GM19351 (cell line): ENCODE data around the gene TEDC2.

Experiments used
- ATAC-seq: cut with Tn5 transposase; IDR thresholded peaks from one replicate; pipeline ENCODE4 v1.9.1; 2021; ENCODE audit warnings: mild to moderate bottlenecking, moderate library complexity; ENCODE audit not compliant: unreplicated experiment

TEDC2 gene

DNA sequence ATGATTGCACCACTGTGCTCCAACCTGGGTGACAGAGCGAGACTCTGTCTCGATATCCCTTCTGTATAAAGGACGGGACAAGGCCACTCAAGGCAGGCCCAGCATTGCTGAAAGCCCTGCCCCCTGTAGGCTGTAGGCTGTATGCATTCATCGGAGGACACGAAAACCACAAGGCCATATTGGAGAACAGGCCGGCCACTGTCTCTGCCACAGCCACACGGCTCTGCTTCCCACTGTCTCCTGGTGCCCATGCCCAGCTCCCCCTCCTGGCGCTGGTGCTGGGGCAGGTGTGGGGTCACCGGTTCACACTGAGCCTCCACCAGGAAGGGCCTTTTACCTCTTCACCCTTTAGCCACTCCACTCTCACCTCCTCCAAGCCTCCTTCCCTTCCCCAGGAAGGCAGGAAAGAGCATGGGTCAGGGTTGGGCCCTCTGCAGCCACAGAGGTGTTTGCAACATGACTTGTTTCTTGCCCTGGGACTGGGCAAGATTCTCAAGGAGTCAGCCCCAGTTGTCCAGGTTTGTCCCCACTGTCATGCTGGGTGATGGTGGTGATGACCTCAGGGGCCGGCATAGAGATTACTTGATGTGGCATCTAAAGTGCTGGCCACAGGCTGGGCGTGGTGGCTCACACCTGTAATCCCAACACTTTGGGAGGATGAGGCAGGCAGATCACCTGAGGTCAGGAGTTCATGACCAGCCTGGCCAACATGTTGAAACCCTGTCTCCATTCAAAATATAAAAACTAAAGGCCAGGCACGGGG is 5.9 kb downstream of the TEDC2 start:
- ATAC-seq, result no peak

- ATAC-seq, result no peak
Measured at GRCh38 chr16:2466667-2467527, 7.0 kb downstream of the TEDC2 start.

DNA sequence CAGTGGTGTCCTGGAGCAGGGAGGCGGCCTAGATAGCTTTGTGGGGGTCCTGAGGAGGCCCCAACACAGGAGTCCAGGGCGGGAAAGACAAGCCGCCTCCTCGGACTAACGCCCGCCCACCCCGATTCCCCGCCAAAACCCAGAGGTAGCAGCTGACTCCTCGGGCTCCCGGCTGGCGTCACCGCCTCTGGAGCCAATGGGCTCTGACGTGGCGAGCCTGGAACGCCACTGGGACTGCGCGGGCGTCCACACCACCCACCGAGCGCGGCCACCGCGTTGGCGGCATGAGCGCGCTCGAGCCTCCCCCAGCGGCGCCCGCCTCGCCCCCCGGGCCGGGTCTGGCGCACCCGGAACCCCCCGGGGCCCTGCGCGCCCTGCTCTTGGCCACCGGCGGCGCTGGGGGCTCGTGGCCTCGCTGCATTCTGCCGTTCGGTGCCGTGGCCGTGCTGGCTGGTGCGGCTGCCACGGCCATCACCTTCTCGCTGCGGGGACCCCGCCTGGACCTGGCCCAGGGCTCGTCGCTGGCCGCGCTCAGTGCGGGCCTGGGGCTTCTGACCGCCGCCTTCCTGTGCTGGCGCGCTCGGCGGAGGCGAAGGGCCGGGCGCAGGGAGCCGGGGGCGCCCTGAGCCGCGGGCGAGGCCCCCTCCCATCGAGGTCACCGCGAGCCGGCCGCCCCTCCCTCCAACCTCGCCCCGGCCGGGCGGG is 7.8 kb downstream of the TEDC2 start:
- ATAC-seq, result no peak

- no peak for ATAC-seq
Measured at GRCh38 chr16:2468233-2468724, 8.4 kb downstream of the TEDC2 start.

GRCh38 chr16:2468725-2469398 is 9.0 kb downstream of the TEDC2 start:
- no peak for ATAC-seq

DNA sequence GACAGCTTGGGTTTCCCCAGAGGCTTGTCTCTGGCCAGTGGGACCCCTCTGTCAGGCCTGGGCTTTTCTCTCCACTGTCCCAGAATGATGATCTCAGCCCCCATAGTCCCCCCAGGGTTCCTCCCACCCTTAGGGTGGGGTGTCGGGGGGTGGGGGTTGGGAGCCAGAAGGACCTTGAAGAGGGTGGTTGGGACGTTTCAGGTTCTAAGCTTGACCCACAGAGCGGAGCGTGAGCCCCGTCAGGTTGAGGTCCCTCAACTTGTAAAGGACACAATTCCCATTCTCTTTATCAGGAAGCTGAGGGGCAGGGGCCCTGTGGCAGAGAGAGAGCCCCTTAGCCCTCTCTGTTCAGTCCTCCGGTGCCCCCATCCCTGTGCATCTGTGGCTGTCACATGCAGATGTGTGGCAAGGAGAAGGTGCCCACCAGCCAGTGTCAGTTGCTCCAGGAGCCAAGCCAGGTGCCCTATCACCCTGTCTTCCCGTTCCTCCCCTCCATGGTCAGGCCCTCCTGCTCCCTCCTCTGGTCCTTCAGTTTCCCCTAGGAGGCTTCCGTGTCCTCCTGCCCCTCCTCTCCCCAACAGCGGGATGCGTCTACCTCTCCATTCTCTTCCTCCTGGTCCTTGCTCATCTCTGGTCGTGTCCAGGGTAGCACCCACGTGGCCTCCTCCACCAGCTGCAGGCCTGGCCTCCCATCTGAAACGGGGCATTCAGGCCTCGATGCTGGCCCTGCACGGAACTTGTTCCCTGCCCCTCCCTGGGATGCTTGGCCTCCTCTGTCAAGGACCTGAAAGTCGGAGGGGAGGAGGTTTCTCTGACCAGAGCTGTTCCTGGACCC is 9.7 kb downstream of the TEDC2 start:
- ATAC-seq, result no peak

- no peak for ATAC-seq
Measured at GRCh38 chr16:2470234-2470601, 10.3 kb downstream of the TEDC2 start.

DNA sequence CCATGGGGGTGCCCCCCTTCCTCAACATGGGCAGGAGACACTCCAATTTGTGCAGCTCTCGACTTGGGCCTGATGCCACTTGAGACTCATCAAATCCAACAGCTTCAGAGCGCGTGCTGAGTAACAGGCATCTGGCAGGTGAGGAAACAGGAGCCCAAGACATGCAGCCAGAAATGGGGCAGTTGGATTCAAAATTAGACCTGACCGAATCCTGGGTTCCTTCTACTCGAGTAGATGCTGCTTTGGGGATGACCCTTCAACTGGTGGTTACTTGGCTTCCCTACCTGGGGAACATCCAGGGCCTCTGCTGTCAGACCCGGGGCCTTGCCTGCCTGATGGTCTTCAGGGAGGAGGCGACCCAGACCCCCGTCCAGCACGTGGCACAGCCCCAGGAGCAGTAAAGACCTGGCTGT is 10.7 kb downstream of the TEDC2 start:
- no peak for ATAC-seq

- no peak for ATAC-seq
Measured at GRCh38 chr16:2471016-2471652, 11.2 kb downstream of the TEDC2 start, which contains the start of gene NTN3. Gene NTN3 (plus strand): TSS chr16:2471297. CDS start chr16:2471702, 405 bp downstream.

GRCh38 chr16:2471653-2472487 is 12.0 kb downstream of the TEDC2 start:
- ATAC-seq, result no peak

DNA sequence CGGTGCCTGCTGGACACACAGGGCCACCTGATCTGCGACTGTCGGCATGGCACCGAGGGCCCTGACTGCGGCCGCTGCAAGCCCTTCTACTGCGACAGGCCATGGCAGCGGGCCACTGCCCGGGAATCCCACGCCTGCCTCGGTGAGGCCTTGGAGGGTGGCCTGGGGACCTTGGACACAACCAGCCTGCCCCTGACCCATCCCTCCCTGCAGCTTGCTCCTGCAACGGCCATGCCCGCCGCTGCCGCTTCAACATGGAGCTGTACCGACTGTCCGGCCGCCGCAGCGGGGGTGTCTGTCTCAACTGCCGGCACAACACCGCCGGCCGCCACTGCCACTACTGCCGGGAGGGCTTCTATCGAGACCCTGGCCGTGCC is 12.6 kb downstream of the TEDC2 start:
- ATAC-seq, result no peak

GRCh38 chr16:2472885-2473445 is 13.1 kb downstream of the TEDC2 start:
- ATAC-seq, result no peak

- no peak for ATAC-seq
Measured at GRCh38 chr16:2473446-2473926, 13.6 kb downstream of the TEDC2 start.

- ATAC-seq, result peak; percentile 45
Measured at GRCh38 chr16:2473999-2474876, 14.3 kb downstream of the TEDC2 start.

DNA sequence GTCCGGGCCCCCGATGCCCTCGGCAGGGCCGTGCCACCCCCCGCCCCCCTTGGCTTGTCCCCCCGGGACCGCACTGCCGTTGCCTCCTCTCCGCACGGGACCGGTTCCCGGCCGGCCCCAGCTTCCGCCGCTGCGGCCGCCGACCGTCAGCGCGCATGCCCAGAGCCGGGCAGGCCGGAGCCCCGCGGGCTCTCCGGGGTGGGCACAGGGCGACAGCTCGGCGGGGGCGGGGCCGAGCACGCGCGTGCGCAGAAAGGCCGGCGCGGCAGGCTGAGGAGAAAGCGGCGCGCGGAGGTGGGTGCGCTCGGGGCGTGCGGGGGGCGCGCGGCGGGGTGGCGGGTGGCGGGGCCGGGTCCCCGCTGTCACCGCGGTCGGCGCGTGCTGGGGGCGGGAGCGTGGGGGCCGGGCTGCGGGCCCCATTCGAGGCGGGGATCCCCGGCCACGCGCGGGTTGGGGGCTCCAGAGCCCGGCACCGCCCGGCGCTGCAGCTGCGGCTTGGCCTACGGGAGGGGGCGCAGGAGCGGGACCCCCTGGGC is 15.0 kb downstream of the TEDC2 start, which contains the start of gene TBC1D24:
TSS of gene TBC1D24 (plus strand) at position 251 of the 536 bp plus-strand sequence. CDS start 21,022 bp downstream, outside the sequence.
- ATAC-seq, result peak; percentile 54
